ENCODE measurements around the gene ACOX2. TPM values are rescaled to one million over a fixed set of nuclear protein-coding genes. Genes with fewer than 3 reads are reported as not detected.

The ACOX2 gene
- total and polyA plus RNA-seq, 5 donors = 23.4 to 42.2 (median 39.9) TPM

DNA sequence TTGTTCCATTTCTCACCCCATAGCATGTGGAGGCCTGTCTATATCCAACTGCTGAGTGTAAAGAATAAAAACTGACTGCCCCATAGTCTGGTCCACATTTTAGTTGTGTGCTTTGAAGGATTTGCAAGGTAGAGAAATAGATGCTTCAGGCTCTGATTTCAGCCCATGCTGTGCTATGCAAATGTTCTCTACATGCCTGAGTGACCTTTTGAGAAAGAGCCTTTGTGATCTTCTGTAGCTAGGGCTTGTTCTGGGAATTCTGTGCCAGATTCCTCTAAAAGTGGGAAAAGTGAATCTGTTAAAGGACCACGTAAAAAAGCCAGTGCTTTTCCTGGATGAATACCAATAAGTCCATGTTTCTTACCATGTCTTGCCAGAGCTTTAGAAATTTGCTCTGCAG, 39.9 kb downstream of the ACOX2 start:
- H3K9me3 ChIP-seq (ENCODE audit: control insufficient read depth, low read length) = no peaks in the 10 kb centered on the region
- no peak for DNase-seq
- H3K4me3 ChIP-seq (ENCODE audit: low read length) = no peak overlapping the region
- 13% methylated on average over 1 of the region's 1 CpG for WGBS
- peak in 1 of 2 donors; percentile 46 for ATAC-seq
- H3K27ac ChIP-seq (ENCODE audit: low read length) = no peak overlapping the region
- intact Hi-C loops (cut with DNase I) = loop anchor here in 1 of 4 donors (10.0 kb wide), 1 partner anchor 172 kb away; no protein-coding TSS in a partner anchor
- peaks cover 2% of the 10 kb centered on the region for H3K4me1 ChIP-seq (ENCODE audit: control insufficient read depth, insufficient read depth, low read length)
- no peaks in the 10 kb centered on the region for H3K27me3 ChIP-seq (ENCODE audit: control insufficient read depth, insufficient read depth)

DNA sequence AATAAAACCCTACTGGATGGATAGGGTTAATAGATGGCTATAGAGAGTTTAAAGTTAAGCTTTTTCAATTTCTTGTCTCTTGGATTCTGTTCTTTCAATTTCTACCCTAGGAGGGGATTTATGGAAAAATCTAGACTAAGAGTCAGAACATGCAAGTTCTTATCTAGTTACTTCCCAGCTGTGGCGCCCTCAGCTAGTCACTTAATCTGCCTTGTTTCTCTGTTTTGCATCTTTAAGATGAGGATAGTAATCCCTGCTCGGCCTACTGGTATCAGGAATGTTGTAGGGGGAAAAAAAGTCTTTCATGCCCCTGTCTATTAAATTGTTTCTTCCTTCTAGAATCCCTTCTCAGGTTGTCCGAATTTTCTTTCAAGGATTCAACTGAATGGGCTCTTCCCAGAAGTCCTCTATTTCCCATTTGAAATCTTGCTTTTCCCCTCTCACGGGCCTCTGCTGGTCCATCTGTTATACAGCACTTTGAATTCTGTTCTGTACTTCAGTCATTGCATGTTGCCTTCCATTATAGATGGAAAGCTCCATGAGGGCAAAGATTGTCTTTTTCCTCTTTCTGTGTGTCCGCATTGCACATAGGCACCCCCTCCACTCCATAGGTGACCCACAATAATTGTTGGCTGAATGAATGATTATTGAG, 40.7 kb downstream of the ACOX2 start:
- Histone ChIP-seq H3K27ac (ENCODE audit: low read length) (no peak overlapping the region), H3K9me3 (ENCODE audit: control insufficient read depth, low read length) (no peaks in the 10 kb centered on the region), H3K27me3 (ENCODE audit: control insufficient read depth, insufficient read depth) (no peaks in the 10 kb centered on the region), H3K4me3 (ENCODE audit: low read length) (no peak overlapping the region), H3K4me1 (ENCODE audit: control insufficient read depth, insufficient read depth, low read length) (peaks cover 2% of the 10 kb centered on the region)
- DNase-seq = no peak
- WGBS = 65% methylated on average over 5 of the region's 5 CpGs
- no peak for ATAC-seq
- intact Hi-C loops (cut with DNase I) = loop anchor here in 1 of 4 donors (10.0 kb wide), 1 partner anchor 172 kb away; no protein-coding TSS in a partner anchor

DNA sequence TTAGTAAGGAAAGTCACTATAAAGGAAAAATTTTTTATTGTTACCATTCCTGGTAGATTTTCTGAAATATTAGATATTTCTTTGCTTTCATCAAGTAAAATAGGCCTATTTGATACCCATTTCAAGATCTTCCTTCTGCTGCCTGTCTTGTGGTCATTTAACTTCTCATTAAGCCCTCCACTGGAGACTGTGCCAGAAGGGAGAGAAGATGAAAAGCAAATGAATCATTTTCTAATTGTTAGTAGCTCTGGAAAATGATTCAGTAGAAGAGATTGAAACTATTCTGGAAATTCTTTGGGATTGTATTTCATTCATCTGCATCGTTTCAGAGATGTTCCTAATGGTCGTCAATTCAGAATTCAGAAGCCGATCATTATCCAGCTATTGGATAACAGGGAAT, 41.9 kb downstream of the ACOX2 start:
- DNase-seq = no peak
- intact Hi-C loops (cut with DNase I) = loop anchor here in 1 of 4 donors (10.0 kb wide), 1 partner anchor 170 kb away; no protein-coding TSS in a partner anchor
- no peak overlapping the region for H3K4me3 ChIP-seq (ENCODE audit: low read length)
- no peak overlapping the region for H3K27ac ChIP-seq (ENCODE audit: low read length)
- peaks cover 2% of the 10 kb centered on the region for H3K4me1 ChIP-seq (ENCODE audit: control insufficient read depth, insufficient read depth, low read length)
- 80% methylated on average over 3 of the region's 3 CpGs for WGBS
- ATAC-seq = no peak
- H3K27me3 ChIP-seq (ENCODE audit: control insufficient read depth, insufficient read depth) = no peaks in the 10 kb centered on the region
- no peaks in the 10 kb centered on the region for H3K9me3 ChIP-seq (ENCODE audit: control insufficient read depth, low read length)

DNA sequence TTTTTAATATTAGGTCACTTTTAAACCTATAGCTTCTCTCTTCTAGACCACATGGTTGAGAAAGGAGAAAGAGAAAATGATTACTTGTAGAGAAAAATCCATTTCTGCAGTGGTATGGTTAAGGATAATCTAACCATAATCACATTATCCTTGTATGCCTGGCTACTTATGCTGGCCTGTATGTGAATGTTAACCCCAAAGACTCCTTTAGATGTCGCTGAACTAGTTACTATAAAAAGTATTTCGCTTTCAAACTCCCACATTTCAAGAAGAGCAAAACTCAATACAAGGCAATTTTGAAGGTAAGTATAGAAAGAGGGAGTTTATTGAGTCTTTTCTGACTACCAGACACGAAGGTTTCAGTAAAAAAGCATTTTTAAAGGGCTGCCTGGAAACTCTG, 42.9 kb downstream of the ACOX2 start:
- DNase-seq (no peak), ATAC-seq (no peak)
- Histone ChIP-seq H3K9me3 (ENCODE audit: control insufficient read depth, low read length) (no peaks in the 10 kb centered on the region), H3K4me1 (ENCODE audit: control insufficient read depth, insufficient read depth, low read length) (peaks cover 2% of the 10 kb centered on the region), H3K27ac (ENCODE audit: low read length) (no peak overlapping the region), H3K27me3 (ENCODE audit: control insufficient read depth, insufficient read depth) (no peaks in the 10 kb centered on the region), H3K4me3 (ENCODE audit: low read length) (no peak overlapping the region)
- WGBS = 59% methylated on average over 3 of the region's 3 CpGs
- intact Hi-C loops (cut with DNase I) = loop anchor here in 2 of 4 donors (5.0 to 10.0 kb wide), 2 partner anchors 162 to 169 kb away; partner anchors contain the start of gene PXK (in 1 of the 2)

DNA sequence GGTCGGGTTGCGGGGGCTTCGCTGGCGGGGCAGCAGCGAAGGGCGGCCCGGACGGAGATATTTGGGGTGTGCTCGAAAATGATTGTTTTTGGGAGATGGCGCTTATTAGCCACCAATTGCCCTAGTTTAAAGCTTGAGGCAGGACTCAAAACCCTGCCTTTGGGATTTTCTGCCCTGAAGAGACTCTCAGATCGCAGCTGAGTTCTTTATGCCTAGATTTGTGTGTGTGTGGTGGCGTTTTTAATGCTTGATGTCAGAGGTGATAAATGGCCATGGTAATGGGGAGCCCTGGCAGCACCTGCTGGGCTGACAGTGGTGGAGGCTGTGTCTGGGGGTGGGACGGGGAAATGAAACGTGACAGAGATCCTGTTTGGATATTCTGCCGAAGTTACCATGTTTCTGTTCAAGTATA, 44.5 kb downstream of the ACOX2 start:
- intact Hi-C loops (cut with DNase I) = loop anchor here in 2 of 4 donors (5.0 to 10.0 kb wide), 2 partner anchors 160 to 168 kb away; partner anchors contain the start of gene PXK (in 1 of the 2)
- Histone ChIP-seq H3K4me3 (ENCODE audit: low read length) (peak overlapping the region; percentile 99), H3K9me3 (ENCODE audit: control insufficient read depth, low read length) (no peaks in the 10 kb centered on the region), H3K4me1 (ENCODE audit: control insufficient read depth, insufficient read depth, low read length) (peaks cover 2% of the 10 kb centered on the region), H3K27me3 (ENCODE audit: control insufficient read depth, insufficient read depth) (no peaks in the 10 kb centered on the region), H3K27ac (ENCODE audit: low read length) (peak overlapping the region; percentile 84)
- under 1% methylated on average over 15 of the region's 15 CpGs for WGBS
- no peak for ATAC-seq
- no peak for DNase-seq

DNA sequence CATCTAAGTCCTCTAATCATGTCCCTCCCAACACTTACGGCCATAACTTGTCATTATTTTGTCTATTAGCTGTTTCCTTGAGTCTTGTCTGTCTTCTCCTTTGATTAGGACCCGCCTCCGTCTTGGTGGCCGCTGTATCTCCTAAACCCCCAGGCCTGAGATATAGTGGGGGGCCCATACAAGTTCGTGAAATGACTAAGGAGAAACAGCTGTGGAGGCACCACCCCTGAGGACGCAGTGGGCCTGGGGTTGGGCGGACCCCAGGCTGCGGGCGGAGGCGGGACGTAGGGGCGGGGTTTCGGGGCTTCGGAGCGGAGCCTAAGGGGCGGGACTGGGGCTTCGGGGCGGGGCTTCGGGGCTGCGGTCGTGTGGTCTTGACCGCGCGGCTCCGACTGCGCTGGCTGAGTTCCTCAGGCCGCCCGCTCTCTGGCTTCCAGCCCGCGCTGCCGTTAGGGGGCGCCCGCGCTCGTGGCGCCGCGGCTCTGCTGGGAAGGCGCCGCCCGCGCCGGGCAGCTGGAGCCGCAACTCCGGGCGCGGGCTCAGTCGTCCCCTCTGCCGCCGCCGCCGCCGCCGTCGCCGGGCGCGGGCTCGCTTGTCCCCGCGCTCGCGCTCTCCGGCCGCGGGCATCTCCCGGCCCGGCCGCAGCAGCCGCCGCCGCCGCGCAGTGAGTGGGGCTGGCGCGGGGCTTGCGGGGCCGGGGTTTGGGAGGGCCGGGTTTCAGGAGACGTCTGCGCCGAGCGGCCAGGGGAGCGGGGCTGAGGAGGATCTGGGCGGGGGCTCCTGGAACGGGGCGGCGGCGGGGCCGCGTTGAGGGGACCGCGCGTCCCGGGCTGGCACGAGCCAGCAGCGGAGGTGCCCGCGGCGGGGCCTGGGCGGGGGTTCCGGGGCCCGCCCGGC, 45.2 kb downstream of the ACOX2 start, which contains the start of gene KCTD6:
Gene KCTD6, plus strand, starts transcription at position 591 of the 897 bp plus-strand sequence. CDS start 6,660 bp downstream, outside the sequence.
- Histone ChIP-seq H3K27ac (ENCODE audit: low read length) (peak within 1 kb of the TSS; percentile 84), H3K9me3 (ENCODE audit: control insufficient read depth, low read length) (no peaks in the 10 kb centered on the region), H3K27me3 (ENCODE audit: control insufficient read depth, insufficient read depth) (no peaks in the 10 kb centered on the region), H3K4me3 (ENCODE audit: low read length) (peak within 1 kb of the TSS; percentile 99), H3K4me1 (ENCODE audit: control insufficient read depth, insufficient read depth, low read length) (peaks cover 2% of the 10 kb centered on the region)
- DNase-seq (peak; percentile 95 to 98 (median 98)), ATAC-seq (peak; percentile 97)
- intact Hi-C loops (cut with DNase I) = loop anchor here in 2 of 4 donors (5.0 to 10.0 kb wide), 2 partner anchors 159 to 167 kb away; partner anchors contain the start of gene PXK (in 1 of the 2)
- WGBS = under 1% methylated on average over 104 of the region's 104 CpGs

DNA sequence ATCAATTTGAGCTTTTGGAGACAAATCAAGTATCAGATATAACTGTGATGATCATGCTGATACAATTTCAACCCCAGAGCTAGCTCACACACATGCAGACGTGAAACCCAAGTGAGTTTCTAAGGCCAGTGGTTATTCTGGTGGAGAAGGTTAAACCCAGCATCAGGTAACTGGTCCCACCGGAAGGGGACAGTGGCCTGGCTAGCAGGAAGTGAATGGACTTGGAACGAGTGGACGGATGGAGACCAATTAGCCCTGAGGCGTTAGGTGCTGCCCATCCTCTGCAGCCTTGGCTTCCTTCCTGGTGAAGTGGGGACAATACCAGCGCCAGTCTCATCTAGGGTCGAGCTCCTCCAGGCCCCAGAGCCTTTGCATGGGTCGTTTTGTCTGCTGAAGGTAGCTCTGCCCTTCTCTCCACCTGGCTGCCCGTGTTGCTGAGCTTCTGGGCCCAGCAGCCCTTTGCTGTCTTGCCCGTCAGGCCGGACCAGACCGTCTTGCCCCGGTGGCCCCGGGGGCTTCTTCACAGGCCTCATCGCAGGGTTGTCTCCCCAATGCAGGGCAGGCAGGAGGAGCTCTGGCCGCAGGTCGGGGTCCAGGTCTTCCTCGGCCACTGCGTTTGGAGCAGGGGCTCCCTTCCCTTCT, 46.0 kb downstream of the ACOX2 start:
- peak; percentile 6 to 16 for ATAC-seq
- peak overlapping the region; percentile 44 for H3K4me3 ChIP-seq (ENCODE audit: low read length)
- H3K27ac ChIP-seq (ENCODE audit: low read length) = peak overlapping the region; percentile 63
- intact Hi-C loops (cut with DNase I) = loop anchor here in 2 of 4 donors (5.0 to 10.0 kb wide), 2 partner anchors 159 to 166 kb away; partner anchors contain the start of gene PXK (in 1 of the 2)
- H3K27me3 ChIP-seq (ENCODE audit: control insufficient read depth, insufficient read depth) = no peaks in the 10 kb centered on the region
- H3K4me1 ChIP-seq (ENCODE audit: control insufficient read depth, insufficient read depth, low read length) = no peaks in the 10 kb centered on the region
- DNase-seq = peak; percentile 32 to 80 (median 67)
- 65% methylated on average over 19 of the region's 19 CpGs for WGBS
- no peaks in the 10 kb centered on the region for H3K9me3 ChIP-seq (ENCODE audit: control insufficient read depth, low read length)

DNA sequence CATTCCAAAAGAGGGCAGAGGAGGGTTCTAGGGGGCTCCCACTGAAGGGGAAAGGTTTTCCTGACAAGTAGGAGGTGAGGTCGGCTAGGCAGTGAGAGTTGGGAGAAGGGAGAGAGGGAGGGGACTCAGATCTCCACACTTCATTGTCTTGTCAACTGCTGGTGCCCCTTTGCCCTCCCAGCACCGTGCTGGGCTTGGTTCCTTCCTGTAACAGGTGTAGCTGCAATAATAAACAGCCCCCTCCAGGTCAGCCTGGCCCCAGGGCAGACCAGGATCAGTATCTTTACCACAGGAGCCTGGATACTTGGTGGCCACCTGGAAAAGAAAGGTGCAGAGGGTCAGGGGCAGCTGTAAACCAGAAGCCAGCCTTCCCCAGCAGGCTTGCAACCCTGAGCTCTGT, 48.0 kb downstream of the ACOX2 start:
- Histone ChIP-seq H3K4me1 (ENCODE audit: control insufficient read depth, insufficient read depth, low read length) (peaks cover 5% of the 10 kb centered on the region), H3K9me3 (ENCODE audit: control insufficient read depth, low read length) (no peaks in the 10 kb centered on the region), H3K27me3 (ENCODE audit: control insufficient read depth, insufficient read depth) (no peaks in the 10 kb centered on the region), H3K27ac (ENCODE audit: low read length) (no peak overlapping the region), H3K4me3 (ENCODE audit: low read length) (no peak overlapping the region)
- WGBS = 29% methylated on average over 2 of the region's 2 CpGs
- intact Hi-C loops (cut with DNase I) = no loop called here
- DNase-seq (no peak), ATAC-seq (no peak)

DNA sequence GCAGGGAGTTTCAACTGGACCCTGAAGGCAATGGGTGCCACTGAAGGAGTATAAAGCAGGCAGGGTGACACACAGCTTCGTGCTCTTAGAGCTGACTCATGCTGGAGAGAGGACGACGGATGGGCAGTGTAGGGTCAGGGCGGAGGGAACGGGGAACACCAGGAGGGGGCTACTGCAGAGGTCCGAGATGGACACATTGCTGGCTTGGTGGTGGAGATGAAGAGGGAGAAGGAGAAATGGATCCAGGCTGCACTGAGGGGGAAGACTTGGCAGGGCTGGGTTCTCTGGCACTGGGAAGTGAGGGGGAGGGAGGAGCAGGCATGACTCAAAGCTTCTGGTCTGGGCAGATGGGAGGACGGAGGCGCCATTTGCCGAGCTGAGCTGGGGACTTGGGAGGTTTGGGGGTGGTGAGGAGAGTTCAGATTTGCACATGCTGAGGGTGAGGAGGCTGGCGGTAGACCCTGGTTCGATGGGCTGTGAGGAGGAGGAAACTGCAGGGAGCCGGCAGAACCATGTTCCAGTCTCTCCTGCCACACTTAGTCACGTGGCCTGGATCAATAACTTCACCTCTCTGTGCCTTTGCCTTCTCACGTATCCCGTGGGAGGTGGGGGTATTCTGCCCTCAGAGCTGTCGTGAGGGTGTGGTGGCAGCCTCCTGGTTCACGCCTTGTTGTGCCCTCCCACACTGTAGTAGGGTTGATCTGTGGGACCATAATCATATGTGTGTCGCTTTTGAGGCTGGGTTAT, 49.7 kb downstream of the ACOX2 start:
- H3K4me1 ChIP-seq (ENCODE audit: control insufficient read depth, insufficient read depth, low read length) = peaks cover 5% of the 10 kb centered on the region
- ATAC-seq (no peak), DNase-seq (peak; percentile 55 to 78 (median 69))
- H3K4me3 ChIP-seq (ENCODE audit: low read length) = no peak overlapping the region
- no peaks in the 10 kb centered on the region for H3K27me3 ChIP-seq (ENCODE audit: control insufficient read depth, insufficient read depth)
- no peaks in the 10 kb centered on the region for H3K9me3 ChIP-seq (ENCODE audit: control insufficient read depth, low read length)
- intact Hi-C loops (cut with DNase I) = no loop called here
- H3K27ac ChIP-seq (ENCODE audit: low read length) = no peak overlapping the region
- 63% methylated on average over 18 of the region's 18 CpGs for WGBS
